Ovary (tissue), 1 donor: Measurements from ENCODE around the gene SEMA6B.
"Not testable (repeated sequence)": the region's sequence is repeated elsewhere in the genome, so short reads cannot be mapped to it uniquely, and the experiment has no call there.

Experiments used
- EP300 ChIP-seq: sonication (generic); formaldehyde crosslinking; IDR thresholded peaks from one replicate; pipeline ENCODE4 v1.6.1; 2017; ENCODE audit warnings: antibody characterized with exemption
- POLR2A ChIP-seq: fragments of 450-650 bp; IDR thresholded peaks from one replicate; pipeline ENCODE4 v1.6.1; 2017; ENCODE audit warnings: antibody characterized with exemption, mild to moderate bottlenecking, moderate library complexity

DNA sequence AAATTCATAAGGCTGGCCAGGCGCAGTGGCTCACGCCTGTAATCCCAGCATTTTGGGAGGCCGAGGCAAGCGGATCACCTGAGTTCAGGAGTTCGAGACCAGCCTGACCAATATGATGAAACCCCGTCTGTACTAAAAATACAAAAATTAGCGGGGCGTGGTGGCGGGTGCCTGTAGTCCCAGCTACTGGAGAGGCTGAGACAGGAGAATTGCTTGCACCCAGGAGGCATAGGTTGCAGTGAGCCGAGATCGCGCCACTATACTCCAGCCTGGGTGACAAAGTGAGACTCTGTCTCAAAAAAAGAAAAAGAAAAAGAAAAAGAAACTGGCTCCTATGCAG lies 17.7 kb downstream of the SEMA6B start:
- TF ChIP-seq EP300, POLR2A: not testable (repeated sequence)
